Loucy (cell line): Measurements from ENCODE around the gene DMBX1.

ENCODE experiments used
- EZH2phosphoT487 ChIP-seq: fragments of 200-600 bp; IDR thresholded peaks from 2 replicates; pipeline ENCODE4 v1.6.1; 2018; ENCODE audit warnings: antibody characterized with exemption, mild to moderate bottlenecking, moderate library complexity, borderline replicate concordance
- TF ChIP-seq, protein P1 (sequence below): fragments of 200-600 bp; sonication (generic); conservative IDR thresholded peaks from 2 replicates; pipeline ENCODE4 v1.5.1; 2014; ENCODE audit warnings: mild to moderate bottlenecking, antibody characterized with exemption, low read length

DNA sequence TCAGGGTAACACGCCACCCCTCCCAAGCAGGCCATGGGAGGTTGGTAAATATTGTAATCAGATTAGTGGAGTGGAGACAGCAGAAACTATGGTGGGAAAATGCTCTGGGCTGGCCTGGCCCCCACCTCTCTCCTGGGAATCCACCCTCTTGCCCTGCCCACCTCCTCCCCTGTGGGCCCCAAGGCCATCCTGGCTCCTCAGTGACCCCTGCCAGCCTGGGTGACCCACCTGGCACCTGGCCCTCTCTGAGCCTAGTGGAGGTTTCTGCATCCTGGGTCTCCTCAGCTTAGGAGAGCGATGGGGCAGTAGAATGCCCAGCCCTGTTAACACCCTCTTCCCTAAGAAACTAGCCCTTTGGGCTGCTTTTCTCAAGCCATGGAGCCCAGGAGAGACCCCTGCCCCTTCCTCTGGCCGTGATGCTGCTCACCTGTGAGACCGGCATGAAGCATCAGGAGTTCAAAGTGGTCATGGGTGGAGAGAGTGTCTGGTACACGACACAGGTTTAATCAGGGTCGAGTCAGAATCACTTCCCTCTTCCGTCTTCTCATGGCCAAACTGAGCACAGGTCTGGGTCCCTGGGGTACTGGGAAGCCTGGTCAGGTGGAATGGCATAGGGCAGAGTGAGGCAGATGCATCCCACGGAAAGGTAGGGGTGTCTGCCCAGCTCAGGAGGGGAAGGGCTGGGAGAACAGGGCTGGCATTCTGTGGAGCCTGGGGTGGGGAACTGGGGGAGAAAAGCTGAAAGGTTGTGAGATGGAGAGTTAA lies 10.7 kb upstream of the DMBX1 start:
- TF ChIP-seq, protein P1, sequence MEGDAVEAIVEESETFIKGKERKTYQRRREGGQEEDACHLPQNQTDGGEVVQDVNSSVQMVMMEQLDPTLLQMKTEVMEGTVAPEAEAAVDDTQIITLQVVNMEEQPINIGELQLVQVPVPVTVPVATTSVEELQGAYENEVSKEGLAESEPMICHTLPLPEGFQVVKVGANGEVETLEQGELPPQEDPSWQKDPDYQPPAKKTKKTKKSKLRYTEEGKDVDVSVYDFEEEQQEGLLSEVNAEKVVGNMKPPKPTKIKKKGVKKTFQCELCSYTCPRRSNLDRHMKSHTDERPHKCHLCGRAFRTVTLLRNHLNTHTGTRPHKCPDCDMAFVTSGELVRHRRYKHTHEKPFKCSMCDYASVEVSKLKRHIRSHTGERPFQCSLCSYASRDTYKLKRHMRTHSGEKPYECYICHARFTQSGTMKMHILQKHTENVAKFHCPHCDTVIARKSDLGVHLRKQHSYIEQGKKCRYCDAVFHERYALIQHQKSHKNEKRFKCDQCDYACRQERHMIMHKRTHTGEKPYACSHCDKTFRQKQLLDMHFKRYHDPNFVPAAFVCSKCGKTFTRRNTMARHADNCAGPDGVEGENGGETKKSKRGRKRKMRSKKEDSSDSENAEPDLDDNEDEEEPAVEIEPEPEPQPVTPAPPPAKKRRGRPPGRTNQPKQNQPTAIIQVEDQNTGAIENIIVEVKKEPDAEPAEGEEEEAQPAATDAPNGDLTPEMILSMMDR, result no peak
- TF ChIP-seq EZH2phosphoT487, result no peak
